ENCODE results near the gene PCNX2. TPM values are rescaled to one million over a fixed set of nuclear protein-coding genes. Genes with fewer than 3 reads are reported as not detected.

Gene PCNX2
- total RNA-seq, 1 experiment from 2014 or later = 0.07 TPM

GRCh38 chr1:233319272-233319671, 23.7 kb upstream of the PCNX2 start:
- no peak for DNase-seq (ENCODE audit: low spot score)
- in situ Hi-C loops (cut with HindIII; ENCODE audit: low sequenced_read_pairs) = no loop called here

- DNase-seq (ENCODE audit: low spot score) = no peak
- in situ Hi-C loops (cut with HindIII; ENCODE audit: low sequenced_read_pairs) = no loop called here
Observed at GRCh38 chr1:233316473-233316872, 20.9 kb upstream of the PCNX2 start.

- DNase-seq (ENCODE audit: low spot score) = no peak
- in situ Hi-C loops (cut with HindIII; ENCODE audit: low sequenced_read_pairs) = no loop called here
Observed at GRCh38 chr1:233315718-233316301, 20.3 kb upstream of the PCNX2 start.

- no peak for DNase-seq (ENCODE audit: low spot score)
- in situ Hi-C loops (cut with HindIII; ENCODE audit: low sequenced_read_pairs) = no loop called here
Observed at GRCh38 chr1:233313434-233314155, 18.1 kb upstream of the PCNX2 start.

GRCh38 chr1:233304489-233305102, 9.1 kb upstream of the PCNX2 start:
- in situ Hi-C loops (cut with HindIII; ENCODE audit: low sequenced_read_pairs) = no loop called here
- DNase-seq (ENCODE audit: low spot score) = peak; percentile 67

- in situ Hi-C loops (cut with HindIII; ENCODE audit: low sequenced_read_pairs) = no loop called here
- no peak for DNase-seq (ENCODE audit: low spot score)
Observed at GRCh38 chr1:233300326-233300725, 4.8 kb upstream of the PCNX2 start.

GRCh38 chr1:233299450-233299849, 3.9 kb upstream of the PCNX2 start:
- no peak for DNase-seq (ENCODE audit: low spot score)
- in situ Hi-C loops (cut with HindIII; ENCODE audit: low sequenced_read_pairs) = no loop called here

- no peak for DNase-seq (ENCODE audit: low spot score)
- in situ Hi-C loops (cut with HindIII; ENCODE audit: low sequenced_read_pairs) = no loop called here
Observed at GRCh38 chr1:233295975-233296322, 424 bp upstream of the PCNX2 start.

GRCh38 chr1:233294913-233295236, 650 bp downstream of the PCNX2 start:
- no peak for DNase-seq (ENCODE audit: low spot score)
- in situ Hi-C loops (cut with HindIII; ENCODE audit: low sequenced_read_pairs) = no loop called here

- no peak for DNase-seq (ENCODE audit: low spot score)
- in situ Hi-C loops (cut with HindIII; ENCODE audit: low sequenced_read_pairs) = no loop called here
Observed at GRCh38 chr1:233293556-233294446, 1.7 kb downstream of the PCNX2 start.

- DNase-seq (ENCODE audit: low spot score) = no peak
- in situ Hi-C loops (cut with HindIII; ENCODE audit: low sequenced_read_pairs) = no loop called here
Observed at GRCh38 chr1:233290396-233291034, 5.0 kb downstream of the PCNX2 start.

- in situ Hi-C loops (cut with HindIII; ENCODE audit: low sequenced_read_pairs) = no loop called here
- peak; percentile 53 for DNase-seq (ENCODE audit: low spot score)
Observed at GRCh38 chr1:233289676-233290075, 5.8 kb downstream of the PCNX2 start.

- DNase-seq (ENCODE audit: low spot score) = no peak
- in situ Hi-C loops (cut with HindIII; ENCODE audit: low sequenced_read_pairs) = no loop called here
Observed at GRCh38 chr1:233282582-233282886, 13.0 kb downstream of the PCNX2 start.

- in situ Hi-C loops (cut with HindIII; ENCODE audit: low sequenced_read_pairs) = no loop called here
- DNase-seq (ENCODE audit: low spot score) = no peak
Observed at GRCh38 chr1:233281711-233282581, 13.6 kb downstream of the PCNX2 start.

- in situ Hi-C loops (cut with HindIII; ENCODE audit: low sequenced_read_pairs) = no loop called here
- no peak for DNase-seq (ENCODE audit: low spot score)
Observed at GRCh38 chr1:233279971-233280370, 15.6 kb downstream of the PCNX2 start.

- no peak for DNase-seq (ENCODE audit: low spot score)
- in situ Hi-C loops (cut with HindIII; ENCODE audit: low sequenced_read_pairs) = no loop called here
Observed at GRCh38 chr1:233278631-233279030, 16.9 kb downstream of the PCNX2 start.

GRCh38 chr1:233277637-233278606, 17.6 kb downstream of the PCNX2 start:
- in situ Hi-C loops (cut with HindIII; ENCODE audit: low sequenced_read_pairs) = no loop called here
- DNase-seq (ENCODE audit: low spot score) = no peak

GRCh38 chr1:233269656-233270055, 25.9 kb downstream of the PCNX2 start:
- DNase-seq (ENCODE audit: low spot score) = no peak
- in situ Hi-C loops (cut with HindIII; ENCODE audit: low sequenced_read_pairs) = no loop called here
